Central memory CD8-positive, alpha-beta T cell (primary cell): ENCODE results near the gene ZIC2.

Experiments
- ATAC-seq: fragments of 150-1000 bp; cut with Tn5 transposase; replicated peaks from 2 replicates; pipeline ENCODE4 v1.10.0; 2022; ENCODE audit warnings: mild to moderate bottlenecking, moderate FRiP score, moderate number of reproducible peaks; ENCODE audit not compliant: poor library complexity, severe bottlenecking; ENCODE audit errors: extremely low read depth
- DNase-seq, 2 donors: peaks; one replicate each; pipeline ENCODE4 v3.0.0; 2021; ENCODE audit warnings: low spot score in 2 of 2
- H3K27ac Mint-ChIP-seq: one replicate; pipeline ENCODE4 v1.8.0; 2022; ENCODE audit warnings: low read depth, mild to moderate bottlenecking, moderate library complexity, mixed read lengths
- H3K27me3 Mint-ChIP-seq: one replicate; pipeline ENCODE4 v1.8.0; 2022; ENCODE audit warnings: mixed read lengths
- H3K36me3 Mint-ChIP-seq: one replicate; pipeline ENCODE4 v1.8.0; 2022; ENCODE audit warnings: mild to moderate bottlenecking, moderate library complexity, mixed read lengths; ENCODE audit not compliant: insufficient read depth
- H3K4me1 Mint-ChIP-seq: one replicate; pipeline ENCODE4 v1.8.0; 2022; ENCODE audit warnings: mixed read lengths
- H3K4me3 Mint-ChIP-seq: one replicate; pipeline ENCODE4 v1.8.0; 2022; ENCODE audit warnings: mild to moderate bottlenecking, moderate library complexity, mixed read lengths
- H3K9me3 Mint-ChIP-seq: one replicate; pipeline ENCODE4 v1.8.0; 2022; ENCODE audit warnings: mixed read lengths

ZIC2 gene

DNA sequence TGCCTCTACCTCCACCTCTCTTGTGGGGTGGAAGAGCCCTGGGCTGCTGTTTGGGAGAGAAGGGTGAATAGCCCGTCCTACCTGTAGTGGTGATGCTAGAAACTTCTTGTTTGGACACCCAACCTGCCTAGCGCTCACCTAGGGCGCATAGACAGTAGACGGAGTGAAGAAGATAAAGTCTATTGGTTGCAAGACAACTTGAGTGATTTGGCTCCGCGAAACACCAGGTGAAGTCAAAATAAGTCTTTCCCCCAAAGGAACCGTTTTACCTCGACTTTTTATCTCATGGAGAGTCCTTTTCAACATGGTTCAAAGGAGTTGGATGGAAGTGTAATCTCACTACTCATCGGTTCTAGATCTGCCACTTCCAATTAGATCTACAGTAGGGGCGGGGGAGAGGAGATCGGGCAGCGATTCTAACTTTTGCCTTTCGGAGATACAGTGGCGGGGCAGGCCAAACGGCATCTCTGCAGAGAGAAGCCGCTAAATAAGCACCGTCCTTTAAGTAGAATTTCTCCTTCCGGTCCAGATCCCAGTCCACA is 9.3 kb upstream of the ZIC2 start:
- Mint-ChIP-seq H3K9me3 (no peaks in the 10 kb centered on the region), H3K27me3 (peaks cover 84% of the 10 kb centered on the region), H3K27ac (peak overlapping the region; percentile 71), H3K36me3 (peaks cover 41% of the 10 kb centered on the region), H3K4me1 (peaks cover 27% of the 10 kb centered on the region), H3K4me3 (peak overlapping the region; percentile 63)
- ATAC-seq (no peak), DNase-seq (no peak)

DNA sequence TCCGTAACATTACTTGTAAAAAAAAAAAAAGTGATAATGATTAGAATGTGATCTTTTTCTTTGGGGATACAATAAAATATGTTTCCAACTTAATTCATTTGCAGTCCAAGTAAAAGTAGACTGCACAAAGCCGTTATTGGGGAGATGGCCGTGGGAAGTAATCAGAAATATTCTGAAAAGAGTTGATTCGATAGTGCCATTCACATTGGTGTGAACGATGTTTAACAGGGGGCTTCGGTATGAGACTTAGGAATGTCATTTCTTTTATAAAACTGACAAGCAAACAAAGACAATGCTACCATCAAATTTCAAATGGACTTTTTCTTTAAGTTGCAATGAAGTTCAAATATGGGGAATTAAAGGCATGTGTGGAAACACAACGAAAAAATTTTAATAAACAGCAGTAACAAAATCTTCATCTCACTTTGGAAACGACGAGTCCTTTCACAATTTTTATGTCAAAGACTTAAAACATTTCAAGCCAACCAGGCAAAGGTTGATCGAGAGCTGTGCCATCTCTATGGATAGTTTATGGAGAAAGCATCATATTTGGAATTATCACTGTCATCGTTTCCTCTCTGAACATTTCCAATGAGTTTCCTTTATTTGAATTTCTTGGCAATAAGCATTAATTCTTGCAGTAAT is 8.3 kb upstream of the ZIC2 start:
- Mint-ChIP-seq H3K9me3 (no peaks in the 10 kb centered on the region), H3K4me1 (peaks cover 21% of the 10 kb centered on the region), H3K27ac (peak overlapping the region; percentile 65), H3K27me3 (peaks cover 85% of the 10 kb centered on the region), H3K4me3 (no peak overlapping the region), H3K36me3 (peaks cover 36% of the 10 kb centered on the region)
- DNase-seq (no peak), ATAC-seq (no peak)

DNA sequence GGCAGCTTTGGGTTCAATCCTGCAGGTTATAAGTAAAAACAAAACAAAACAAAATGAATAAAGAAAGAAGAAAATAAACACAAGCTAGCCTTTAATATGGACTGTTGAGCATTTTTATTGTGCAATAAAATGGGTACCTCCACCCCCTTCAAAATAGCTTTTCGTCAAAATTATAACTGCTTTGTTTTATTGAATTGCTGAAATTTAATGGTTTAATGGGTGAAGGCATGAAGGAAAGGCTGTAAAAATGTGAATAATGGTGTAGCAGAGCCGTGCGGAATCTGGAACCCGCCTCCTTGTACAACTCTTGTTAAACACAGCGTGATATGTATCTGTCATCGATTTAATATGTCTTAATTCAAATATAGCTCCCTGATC is 7.8 kb upstream of the ZIC2 start:
- DNase-seq (no peak), ATAC-seq (no peak)
- Mint-ChIP-seq H3K27ac (no peak overlapping the region), H3K27me3 (peaks cover 88% of the 10 kb centered on the region), H3K4me3 (no peak overlapping the region), H3K9me3 (no peaks in the 10 kb centered on the region), H3K36me3 (peaks cover 41% of the 10 kb centered on the region), H3K4me1 (peaks cover 26% of the 10 kb centered on the region)

DNA sequence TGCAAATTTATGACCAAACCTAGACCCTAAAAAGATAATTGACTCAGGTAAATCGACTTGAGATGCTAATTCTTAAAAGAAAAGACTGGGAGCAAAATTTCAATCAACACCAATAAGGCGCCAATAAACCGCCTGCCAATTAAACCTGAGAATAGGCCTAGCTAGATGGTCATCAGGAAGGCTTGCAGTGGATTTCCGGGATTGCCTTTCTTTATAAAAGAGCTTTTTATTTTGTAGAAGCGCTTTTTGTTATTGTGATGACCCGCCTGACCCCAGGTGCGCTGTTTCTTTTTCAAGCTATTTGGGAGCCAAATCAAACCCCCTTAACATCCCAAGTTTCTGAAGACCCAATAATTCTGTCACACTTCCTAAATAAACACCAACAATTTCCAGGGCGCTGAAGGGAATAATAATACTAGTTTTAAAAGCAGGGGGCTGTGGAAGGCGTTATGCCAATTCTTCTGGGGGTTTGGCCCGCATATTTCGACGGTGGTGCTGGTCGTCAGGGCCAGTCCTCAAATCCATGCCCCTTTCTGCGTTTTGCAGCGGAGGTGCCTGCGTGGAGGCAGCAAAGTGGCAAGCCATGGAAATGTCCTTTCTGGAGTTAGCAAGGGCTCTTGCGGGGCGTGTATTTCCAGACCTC is 7.2 kb upstream of the ZIC2 start:
- Mint-ChIP-seq H3K4me3 (no peak overlapping the region), H3K27me3 (peaks cover 88% of the 10 kb centered on the region), H3K4me1 (peaks cover 23% of the 10 kb centered on the region), H3K9me3 (no peaks in the 10 kb centered on the region), H3K27ac (no peak overlapping the region), H3K36me3 (peaks cover 37% of the 10 kb centered on the region)
- DNase-seq, result no peak
- ATAC-seq, result no peak

DNA sequence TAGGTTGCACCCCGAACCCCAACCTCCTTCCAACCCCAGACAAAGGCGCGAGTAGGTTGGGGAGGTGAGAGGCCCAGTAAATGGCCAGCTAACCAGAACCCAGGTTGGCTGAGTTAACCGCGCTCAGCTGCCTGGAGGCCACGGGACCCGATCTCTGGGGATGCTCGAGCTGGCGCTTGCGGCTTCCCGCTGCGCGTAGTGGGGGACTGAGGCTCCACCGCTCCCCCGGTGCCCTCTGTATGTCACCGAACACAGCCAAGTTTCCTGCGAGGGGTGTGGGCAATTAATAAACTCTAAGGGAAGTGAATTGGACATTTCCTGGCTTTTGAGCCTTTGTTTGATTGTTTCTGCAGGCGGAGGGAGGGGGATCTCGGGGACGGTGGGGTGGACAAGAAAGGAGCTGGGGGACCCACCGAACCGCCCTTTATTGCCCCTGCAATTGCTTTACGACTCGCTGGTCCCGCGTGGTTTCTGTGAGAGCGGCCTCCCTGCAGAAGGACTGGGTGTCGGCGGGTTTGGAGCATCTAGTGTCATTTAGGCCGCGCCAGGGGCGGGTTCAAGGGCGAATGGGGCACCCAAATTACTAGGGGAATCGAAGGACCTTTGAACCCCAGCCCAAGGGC is 6.5 kb upstream of the ZIC2 start:
- no peak overlapping the region for H3K27ac Mint-ChIP-seq
- peaks cover 81% of the 10 kb centered on the region for H3K27me3 Mint-ChIP-seq
- ATAC-seq (no peak), DNase-seq (no peak)
- no peak overlapping the region for H3K4me3 Mint-ChIP-seq
- no peaks in the 10 kb centered on the region for H3K9me3 Mint-ChIP-seq
- peaks cover 16% of the 10 kb centered on the region for H3K4me1 Mint-ChIP-seq
- peaks cover 37% of the 10 kb centered on the region for H3K36me3 Mint-ChIP-seq

DNA sequence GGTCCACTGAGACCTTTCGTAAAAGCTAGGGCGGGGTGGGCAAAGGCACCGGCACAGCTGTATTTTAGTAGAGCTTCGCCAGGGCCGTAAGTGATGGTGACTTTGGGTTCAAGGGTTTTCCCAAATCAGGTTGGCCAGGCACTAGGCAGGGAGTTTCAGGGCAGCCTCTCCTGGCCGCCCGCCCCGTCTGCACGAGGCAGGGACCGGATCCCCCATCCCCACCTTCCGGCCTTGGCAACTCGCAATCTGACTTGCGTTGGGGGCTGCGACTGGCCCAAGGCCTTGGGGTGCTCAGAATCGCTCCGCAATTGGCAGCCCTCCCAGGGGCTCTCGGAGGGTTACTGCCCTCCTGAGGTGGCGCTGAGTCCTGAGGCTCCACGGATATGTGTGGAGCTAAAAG is 6.0 kb upstream of the ZIC2 start:
- H3K27ac Mint-ChIP-seq, result no peak overlapping the region
- peaks cover 78% of the 10 kb centered on the region for H3K27me3 Mint-ChIP-seq
- peaks cover 35% of the 10 kb centered on the region for H3K36me3 Mint-ChIP-seq
- peaks cover 14% of the 10 kb centered on the region for H3K4me1 Mint-ChIP-seq
- no peak for DNase-seq
- no peaks in the 10 kb centered on the region for H3K9me3 Mint-ChIP-seq
- H3K4me3 Mint-ChIP-seq, result no peak overlapping the region
- no peak for ATAC-seq

DNA sequence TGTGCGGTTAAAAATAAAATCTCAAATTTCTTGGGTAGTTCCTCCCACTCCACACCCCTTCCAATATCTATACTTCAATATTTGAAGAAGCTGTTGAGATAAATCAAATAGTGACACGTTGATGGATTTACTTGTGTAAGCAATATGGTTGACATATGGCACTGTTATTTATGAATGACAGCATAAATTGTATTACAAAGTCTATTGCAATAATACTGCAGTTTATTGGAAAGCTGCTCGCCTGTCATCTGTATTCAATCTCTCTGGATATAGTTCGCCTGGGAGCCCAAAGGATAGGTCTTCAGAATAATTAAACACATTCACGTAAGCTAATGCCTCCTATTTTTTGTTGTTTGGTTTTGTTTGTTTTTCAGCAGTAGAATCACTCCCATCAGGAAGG is 5.0 kb upstream of the ZIC2 start:
- Mint-ChIP-seq H3K27me3 (peaks cover 78% of the 10 kb centered on the region), H3K4me1 (peaks cover 14% of the 10 kb centered on the region), H3K36me3 (peaks cover 37% of the 10 kb centered on the region), H3K4me3 (no peak overlapping the region), H3K9me3 (no peaks in the 10 kb centered on the region), H3K27ac (no peak overlapping the region)
- ATAC-seq, result no peak
- no peak for DNase-seq

DNA sequence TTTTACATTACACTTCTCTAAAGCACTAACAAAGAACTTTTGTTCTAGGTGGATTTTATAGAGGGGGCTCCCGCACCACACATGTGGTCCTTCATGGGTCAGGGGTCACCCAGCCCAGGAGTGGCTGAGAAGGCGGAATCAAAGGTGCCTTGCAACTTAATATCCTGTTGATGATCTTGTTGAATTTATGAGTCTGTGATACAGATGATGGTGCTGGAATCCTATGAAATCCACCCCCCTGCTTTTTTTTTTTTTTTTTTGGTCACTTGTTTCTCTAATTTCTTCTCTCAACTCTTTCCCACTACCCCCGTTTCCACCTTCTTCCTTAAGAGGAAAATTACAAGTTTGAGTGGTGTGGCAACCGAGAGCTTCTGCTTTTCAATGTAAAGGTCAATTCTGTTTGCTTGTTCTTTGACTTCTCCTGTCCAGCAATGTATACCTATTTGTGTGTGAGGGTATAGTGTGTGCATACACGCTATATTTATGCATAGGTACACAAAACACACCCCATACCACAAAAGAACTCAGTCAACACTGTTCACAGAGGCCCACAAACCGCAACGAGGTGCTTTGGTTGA is 4.2 kb upstream of the ZIC2 start:
- no peak for ATAC-seq
- Mint-ChIP-seq H3K27me3 (peaks cover 69% of the 10 kb centered on the region), H3K4me1 (peaks cover 9% of the 10 kb centered on the region), H3K27ac (no peak overlapping the region), H3K36me3 (peaks cover 33% of the 10 kb centered on the region), H3K4me3 (no peak overlapping the region), H3K9me3 (no peaks in the 10 kb centered on the region)
- no peak for DNase-seq

DNA sequence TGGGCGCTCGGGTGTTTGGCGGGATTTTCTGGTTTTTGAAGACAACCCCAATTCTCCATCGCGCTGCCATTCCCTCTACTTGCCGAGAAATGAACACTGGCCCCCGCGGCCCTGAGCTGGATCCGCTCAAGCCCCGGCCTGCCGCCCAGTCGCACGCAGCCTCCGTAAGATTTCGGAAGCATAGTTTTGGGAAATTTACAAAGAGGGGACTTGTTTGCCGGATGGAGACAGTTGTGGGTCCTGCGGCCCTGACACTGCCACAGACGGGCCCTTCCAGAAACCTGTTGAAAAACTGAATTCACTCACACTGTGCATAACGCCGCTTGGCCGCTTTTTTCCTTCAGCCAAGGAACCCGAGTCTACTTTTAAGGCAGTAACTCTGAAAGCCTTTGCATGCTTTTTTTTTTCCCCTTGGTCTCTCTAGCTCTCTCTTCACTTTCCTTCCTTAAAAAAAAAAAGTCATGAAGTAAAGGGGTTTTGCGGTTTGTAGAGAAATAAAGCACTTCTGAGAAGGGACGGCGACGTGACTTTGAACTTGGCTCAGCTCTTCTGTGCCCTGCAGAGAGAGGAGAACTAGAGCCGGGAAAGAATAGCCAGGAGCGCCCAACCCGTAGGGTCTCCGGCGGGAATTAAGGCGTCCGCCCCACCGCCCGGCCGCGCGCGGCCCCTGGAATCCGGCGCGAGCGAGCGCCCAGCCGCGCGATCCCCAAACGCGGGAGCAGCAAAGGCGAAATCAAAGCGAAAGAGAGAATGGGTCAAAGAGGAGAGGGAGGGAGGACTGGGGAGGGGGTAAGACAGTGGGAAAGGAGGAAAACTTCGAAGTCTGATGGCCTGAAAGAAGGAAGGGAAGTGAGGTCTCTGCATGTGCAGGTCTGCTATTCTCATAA is 3.4 kb upstream of the ZIC2 start:
- ATAC-seq, result no peak
- Mint-ChIP-seq H3K27ac (no peak overlapping the region), H3K36me3 (peaks cover 35% of the 10 kb centered on the region), H3K4me1 (peaks cover 9% of the 10 kb centered on the region), H3K9me3 (no peaks in the 10 kb centered on the region), H3K4me3 (peak overlapping the region; percentile 23), H3K27me3 (peaks cover 62% of the 10 kb centered on the region)
- no peak for DNase-seq

DNA sequence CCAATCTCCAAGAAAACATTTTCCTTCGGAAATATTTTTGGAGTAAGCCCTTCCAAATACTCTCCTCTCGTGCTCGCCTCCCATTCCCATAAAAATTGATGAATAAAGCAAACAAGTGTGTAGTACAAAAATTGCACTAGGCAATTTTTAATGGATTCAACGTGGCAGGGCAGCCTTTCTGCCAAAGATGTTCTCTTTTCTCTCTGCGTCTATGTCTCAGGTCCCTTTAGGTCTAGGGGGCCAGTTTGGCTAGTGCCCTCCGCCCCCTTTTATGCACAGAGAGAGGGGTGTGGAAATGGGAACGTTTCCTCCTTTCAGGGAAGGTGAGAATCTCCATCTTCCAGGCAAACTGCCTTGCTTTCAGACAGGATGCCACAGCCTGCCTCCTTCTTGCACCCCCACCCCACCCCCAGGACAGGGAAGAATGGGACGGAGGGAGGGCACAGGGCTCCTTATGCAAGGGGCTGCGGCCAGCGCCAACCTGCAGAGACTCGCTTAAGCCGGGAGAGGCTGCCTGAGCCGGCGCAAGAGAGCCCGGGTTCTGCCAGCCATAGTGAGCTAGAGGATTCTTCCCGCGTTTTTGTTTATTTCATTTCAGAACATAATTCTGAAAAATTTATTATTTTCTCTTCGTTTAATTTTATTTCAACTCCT is 2.7 kb upstream of the ZIC2 start:
- Mint-ChIP-seq H3K4me3 (peak overlapping the region; percentile 23), H3K27ac (no peak overlapping the region), H3K9me3 (no peaks in the 10 kb centered on the region), H3K36me3 (peaks cover 39% of the 10 kb centered on the region), H3K4me1 (peaks cover 9% of the 10 kb centered on the region), H3K27me3 (peaks cover 56% of the 10 kb centered on the region)
- DNase-seq (no peak), ATAC-seq (no peak)

DNA sequence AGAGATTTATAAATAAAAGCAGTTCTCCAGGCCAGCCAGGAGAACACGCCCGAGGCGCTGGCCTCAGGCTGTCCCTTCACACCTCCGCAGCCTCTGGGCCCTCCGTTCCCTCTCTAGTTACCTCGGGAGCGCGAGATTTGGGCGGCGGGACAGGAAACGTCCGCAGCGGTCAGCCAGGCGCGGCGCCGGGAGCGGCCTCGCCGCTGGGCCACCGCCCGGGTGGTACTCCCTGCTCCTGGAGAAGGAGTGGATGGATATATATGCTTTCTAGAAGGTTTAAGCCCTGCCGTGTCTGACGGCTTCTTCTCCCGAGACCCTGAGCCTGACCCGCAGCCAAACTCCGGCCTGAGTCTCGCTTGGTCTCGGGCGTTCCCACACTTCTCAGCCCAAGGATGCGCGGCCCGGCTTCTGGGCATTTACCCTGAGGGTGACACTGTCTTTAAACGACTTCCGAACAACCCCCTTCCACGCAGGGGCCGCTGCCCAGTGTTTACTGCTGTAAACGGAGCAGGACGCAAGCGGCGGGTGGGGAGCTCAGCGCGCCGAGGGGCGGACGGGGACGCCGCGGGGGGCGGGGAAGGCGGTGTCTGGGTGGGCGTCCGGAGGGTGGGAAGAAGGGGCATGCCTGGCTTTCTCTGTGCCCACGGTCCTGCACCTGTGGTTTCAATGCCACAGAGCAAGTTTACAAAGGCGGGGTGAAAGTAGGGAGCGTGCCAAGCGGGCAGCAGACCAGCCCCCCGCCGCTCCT is 2.0 kb upstream of the ZIC2 start:
- ATAC-seq, result no peak
- H3K4me3 Mint-ChIP-seq, result peak overlapping the region; percentile 16
- H3K4me1 Mint-ChIP-seq, result peaks cover 9% of the 10 kb centered on the region
- no peaks in the 10 kb centered on the region for H3K9me3 Mint-ChIP-seq
- peak in 1 of 2 donors; percentile 15 for DNase-seq
- peaks cover 44% of the 10 kb centered on the region for H3K36me3 Mint-ChIP-seq
- no peak overlapping the region for H3K27ac Mint-ChIP-seq
- H3K27me3 Mint-ChIP-seq, result peaks cover 56% of the 10 kb centered on the region
